GM12864 (cell line): ENCODE results near the gene THSD1.

Experiments
- DNase-seq: peaks from one replicate; pipeline ENCODE4 v3.0.0-alpha.2; 2011; ENCODE audit warnings: low read depth
- H3K4me3 ChIP-seq: 2 replicates; pipeline ENCODE4 v1.5.1; 2011; ENCODE audit warnings: mild to moderate bottlenecking, low read depth, low read length, control low read depth
- TF ChIP-seq, protein P1 (sequence below): IDR thresholded peaks from 2 replicates; pipeline ENCODE4 v1.5.1; 2011; ENCODE audit warnings: low read depth, mild to moderate bottlenecking, moderate library complexity, low read length, control low read depth, inconsistent platforms; ENCODE audit errors: missing control alignments

The THSD1 gene

DNA sequence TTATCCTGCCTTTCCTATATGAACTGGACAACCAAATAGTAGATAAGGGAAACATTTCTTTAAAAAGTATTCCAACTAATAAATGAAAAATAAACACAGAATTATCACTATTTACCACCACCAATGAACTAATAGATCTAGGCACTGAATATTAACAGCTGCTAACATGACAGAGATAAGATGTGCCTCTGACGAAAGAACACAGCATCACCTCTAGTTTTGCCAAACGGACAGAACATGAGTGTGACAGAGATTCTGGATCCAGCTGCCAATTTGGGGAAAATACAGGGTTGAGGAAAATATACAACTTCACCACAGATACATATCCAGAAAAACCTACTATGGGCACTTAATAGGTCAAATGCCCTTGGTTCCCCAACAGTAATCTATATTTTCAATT is 26.5 kb upstream of the THSD1 start:
- TF ChIP-seq, protein P1, sequence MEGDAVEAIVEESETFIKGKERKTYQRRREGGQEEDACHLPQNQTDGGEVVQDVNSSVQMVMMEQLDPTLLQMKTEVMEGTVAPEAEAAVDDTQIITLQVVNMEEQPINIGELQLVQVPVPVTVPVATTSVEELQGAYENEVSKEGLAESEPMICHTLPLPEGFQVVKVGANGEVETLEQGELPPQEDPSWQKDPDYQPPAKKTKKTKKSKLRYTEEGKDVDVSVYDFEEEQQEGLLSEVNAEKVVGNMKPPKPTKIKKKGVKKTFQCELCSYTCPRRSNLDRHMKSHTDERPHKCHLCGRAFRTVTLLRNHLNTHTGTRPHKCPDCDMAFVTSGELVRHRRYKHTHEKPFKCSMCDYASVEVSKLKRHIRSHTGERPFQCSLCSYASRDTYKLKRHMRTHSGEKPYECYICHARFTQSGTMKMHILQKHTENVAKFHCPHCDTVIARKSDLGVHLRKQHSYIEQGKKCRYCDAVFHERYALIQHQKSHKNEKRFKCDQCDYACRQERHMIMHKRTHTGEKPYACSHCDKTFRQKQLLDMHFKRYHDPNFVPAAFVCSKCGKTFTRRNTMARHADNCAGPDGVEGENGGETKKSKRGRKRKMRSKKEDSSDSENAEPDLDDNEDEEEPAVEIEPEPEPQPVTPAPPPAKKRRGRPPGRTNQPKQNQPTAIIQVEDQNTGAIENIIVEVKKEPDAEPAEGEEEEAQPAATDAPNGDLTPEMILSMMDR, result no peak

DNA sequence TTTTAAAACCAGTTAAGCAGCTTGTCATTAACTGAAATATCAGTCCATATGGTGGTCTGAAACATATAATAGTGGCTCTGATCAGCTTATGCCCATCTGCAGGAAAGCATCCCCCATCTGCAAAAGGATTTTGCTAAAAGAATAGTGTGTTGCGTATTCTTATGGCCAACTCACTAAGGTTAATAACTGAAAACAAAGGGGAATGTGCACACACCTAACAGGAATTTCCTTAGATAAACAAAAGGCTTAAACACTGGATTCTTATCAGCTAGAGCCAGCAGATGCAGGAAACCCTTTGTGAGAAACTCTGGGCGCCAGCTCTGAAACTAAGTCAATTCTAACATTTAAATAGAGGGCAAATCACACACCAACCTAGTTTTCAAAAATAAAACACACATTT is 22.3 kb upstream of the THSD1 start:
- TF ChIP-seq, protein P1, result no peak
- no peak for DNase-seq
- no peak overlapping the region for H3K4me3 ChIP-seq

More for the DNA sequence above, 26.5 kb upstream of the THSD1 start:
- no peak for DNase-seq
- H3K4me3 ChIP-seq, result no peak overlapping the region

DNA sequence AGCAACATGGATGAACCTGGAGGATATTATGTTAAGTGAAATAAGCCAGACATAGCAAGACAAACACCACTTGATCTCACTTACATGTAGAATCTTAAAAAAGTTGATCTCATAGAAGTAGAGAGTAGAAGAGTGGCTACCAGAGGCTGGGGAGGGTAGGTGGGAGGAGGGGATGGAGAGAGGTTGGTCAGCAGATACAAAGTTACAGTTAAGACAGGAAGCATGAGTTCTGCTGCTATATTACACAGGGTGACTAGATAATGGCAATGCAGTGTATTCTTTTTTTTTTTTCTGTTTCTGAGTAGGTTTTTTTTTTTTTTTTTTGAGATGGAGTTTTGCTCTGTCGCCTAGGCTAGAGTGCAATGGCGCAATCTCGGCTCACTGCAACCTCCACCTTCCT is 15.2 kb upstream of the THSD1 start:
- no peak overlapping the region for H3K4me3 ChIP-seq
- TF ChIP-seq, protein P1, result no peak
- DNase-seq, result no peak

DNA sequence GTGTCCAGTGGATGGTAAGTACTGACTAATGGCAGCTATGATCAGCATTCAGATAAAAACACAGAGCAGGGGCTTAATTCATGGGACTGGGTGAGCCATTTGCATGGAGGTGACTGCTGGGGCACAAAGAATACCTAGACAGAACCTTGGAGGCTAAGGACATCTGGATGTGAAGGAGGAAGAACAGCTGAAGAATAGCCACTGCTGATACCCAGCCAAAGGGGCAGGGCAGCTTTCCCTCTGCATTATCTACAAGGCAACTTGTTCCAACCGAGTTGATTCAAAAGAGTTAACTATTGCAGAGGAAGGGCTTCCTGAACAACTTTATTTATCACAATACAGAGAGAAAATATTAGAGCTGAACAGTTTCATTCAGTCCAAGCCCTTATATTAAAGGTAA is 13.1 kb upstream of the THSD1 start:
- DNase-seq, result no peak
- H3K4me3 ChIP-seq, result no peak overlapping the region
- TF ChIP-seq, protein P1, result no peak

DNA sequence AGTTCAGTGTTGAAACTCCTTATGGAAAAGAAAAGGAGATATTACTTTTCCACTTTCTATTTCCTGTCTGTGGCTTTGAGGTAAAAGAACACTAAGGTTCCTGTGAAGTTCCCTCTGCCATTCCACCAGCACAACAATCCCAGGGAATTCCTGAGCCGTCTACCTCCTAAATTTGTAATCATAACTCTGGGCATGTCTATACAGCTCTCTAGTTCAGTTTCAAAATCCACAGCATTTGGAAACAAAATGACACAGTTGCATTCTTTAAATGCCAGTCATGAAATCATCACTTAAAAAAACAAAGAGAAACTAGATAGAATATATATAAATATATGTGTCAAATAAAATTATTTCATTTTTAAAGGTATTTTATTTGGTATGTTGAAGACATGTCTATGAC is 9.0 kb upstream of the THSD1 start:
- TF ChIP-seq, protein P1, result no peak
- no peak overlapping the region for H3K4me3 ChIP-seq
- DNase-seq, result no peak

DNA sequence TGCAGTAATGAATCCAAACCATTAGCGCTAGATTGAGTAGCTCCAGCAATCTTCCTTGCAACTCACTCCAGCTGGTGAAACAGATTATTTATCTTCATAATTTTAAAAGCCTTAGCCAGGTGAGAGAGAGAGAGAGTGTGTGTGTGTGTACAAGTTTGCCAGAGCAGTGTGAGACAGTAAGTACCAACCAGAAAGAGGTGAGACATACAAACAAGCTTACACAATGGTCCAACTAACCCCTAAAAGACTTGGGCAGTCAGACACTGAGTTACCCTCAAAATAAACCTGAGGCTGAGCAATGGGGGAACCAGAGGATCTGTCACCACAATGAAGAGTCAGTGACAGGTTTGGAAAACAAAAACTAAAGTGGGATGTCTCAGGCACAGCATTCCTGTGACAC is 8.1 kb upstream of the THSD1 start:
- TF ChIP-seq, protein P1, result no peak
- no peak overlapping the region for H3K4me3 ChIP-seq
- DNase-seq, result no peak

DNA sequence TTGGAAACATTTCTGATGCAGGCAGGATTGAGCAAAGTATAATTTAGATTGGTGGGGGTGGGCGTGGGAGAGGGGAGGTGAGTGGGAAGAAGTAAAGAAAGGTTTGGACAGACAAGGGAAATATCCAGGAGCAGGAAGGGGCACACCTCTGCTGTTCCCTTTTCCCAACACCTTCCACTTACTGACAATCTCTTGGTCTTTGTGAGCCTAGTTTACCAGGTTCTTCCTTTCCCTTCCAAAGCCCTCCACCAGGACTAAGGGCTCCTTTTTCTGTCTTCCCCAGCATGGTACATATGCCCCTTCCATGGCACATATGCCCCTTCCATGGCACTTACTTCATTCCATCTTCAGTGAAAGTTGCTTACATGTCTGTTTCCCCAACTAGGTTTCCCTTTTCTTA is 6.2 kb upstream of the THSD1 start:
- H3K4me3 ChIP-seq, result no peak overlapping the region
- TF ChIP-seq, protein P1, result no peak
- DNase-seq, result no peak
